GM21529 (cell line): ENCODE measurements around the gene DAB2IP.
"Not testable (repeated sequence)": the region's sequence is repeated elsewhere in the genome, so short reads cannot be mapped to it uniquely, and the experiment has no call there.

Experiments
- ATAC-seq: cut with Tn5 transposase; IDR thresholded peaks from one replicate; pipeline ENCODE4 v1.9.1; 2021; ENCODE audit not compliant: unreplicated experiment

The DAB2IP gene

DNA sequence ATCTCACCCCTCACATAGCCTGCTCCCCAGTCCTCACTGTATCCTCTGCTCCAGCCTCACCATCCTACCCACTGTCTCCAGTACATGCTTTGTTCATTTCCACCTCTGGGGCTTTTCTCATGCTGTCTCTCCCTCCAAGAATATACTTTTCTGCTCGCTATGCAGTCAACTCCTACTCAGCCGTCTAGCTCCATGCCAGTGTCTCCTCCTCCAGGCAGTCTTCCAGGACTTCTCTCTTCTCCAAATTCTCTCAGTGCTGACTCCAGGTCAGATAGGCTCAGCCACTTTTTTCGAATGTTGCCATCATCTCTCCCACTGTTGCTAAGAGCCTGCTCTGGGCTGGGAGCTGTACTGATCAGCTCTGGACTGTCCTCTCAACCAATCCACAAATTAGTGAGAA, 8.0 kb upstream of the DAB2IP start:
- no peak for ATAC-seq

- ATAC-seq = not testable (repeated sequence)
These were observed 7.4 kb upstream of the DAB2IP start for GRCh38 chr9:121644040-121644439.

GRCh38 chr9:121645003-121645402, 6.4 kb upstream of the DAB2IP start:
- ATAC-seq = no peak

GRCh38 chr9:121645853-121646807, 5.3 kb upstream of the DAB2IP start:
- no peak for ATAC-seq

DNA sequence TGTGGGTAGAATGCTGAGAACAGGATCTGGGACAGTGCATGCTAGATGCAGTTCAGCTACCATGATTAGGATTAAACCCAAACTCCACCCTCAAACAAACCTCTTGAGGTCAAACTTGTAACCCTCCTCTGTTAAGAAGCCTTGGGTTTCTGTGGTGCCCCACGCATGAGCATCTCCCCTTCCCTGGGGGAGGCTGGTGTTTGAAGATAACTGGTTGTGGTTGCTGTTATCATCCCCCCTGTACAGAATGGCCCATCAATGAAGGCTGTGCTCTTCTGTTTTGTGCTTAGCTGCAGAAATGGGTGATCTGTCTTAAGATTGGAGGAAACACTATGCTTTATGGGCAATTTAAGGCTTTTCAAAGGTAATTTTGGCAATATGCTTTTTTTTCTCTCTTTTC, 4.4 kb upstream of the DAB2IP start:
- no peak for ATAC-seq

DNA sequence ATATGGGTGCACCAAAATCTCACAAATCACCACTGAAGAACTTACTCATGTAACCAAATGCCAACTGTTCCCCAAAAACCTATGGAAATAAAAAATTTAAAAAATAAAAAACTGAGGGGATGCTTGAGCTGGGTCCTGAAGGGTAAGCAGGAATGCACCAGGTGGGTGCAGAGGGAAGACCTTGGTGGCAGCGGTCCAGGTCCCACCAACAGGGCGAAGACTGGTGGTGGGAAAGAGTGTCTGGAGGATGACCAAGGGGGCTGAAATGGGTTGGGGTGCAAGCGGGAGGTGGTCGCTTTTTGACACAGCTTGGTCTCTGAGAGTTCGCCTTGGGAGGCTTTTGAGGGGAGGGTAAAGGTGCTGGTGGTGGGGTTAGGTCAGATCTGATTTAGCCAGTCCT, 3.3 kb upstream of the DAB2IP start:
- ATAC-seq = no peak

- no peak for ATAC-seq
These were observed 2.6 kb upstream of the DAB2IP start for GRCh38 chr9:121648799-121649198.

GRCh38 chr9:121649476-121650216, 1.8 kb upstream of the DAB2IP start:
- no peak for ATAC-seq

- no peak for ATAC-seq
These were observed 1.0 kb upstream of the DAB2IP start for GRCh38 chr9:121650217-121651007.

DNA sequence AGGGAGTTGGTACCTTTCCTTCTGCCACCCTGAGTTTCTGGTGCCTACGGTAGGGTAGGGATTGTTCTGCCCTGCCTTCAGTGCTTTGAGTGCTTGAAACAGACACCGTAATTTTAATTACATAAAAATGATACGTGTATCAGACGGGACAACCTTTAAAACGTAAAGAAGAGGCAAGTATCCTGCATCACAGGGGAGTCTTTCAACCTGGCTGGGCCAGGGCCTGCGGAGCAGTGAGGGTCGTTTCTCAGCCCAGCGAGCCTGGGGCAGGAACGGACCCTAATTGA, 483 bp upstream of the DAB2IP start:
- no peak for ATAC-seq

GRCh38 chr9:121652021-121652837, 795 bp downstream of the DAB2IP start:
- no peak for ATAC-seq

- no peak for ATAC-seq
These were observed 1.4 kb downstream of the DAB2IP start for GRCh38 chr9:121652838-121653231.

DNA sequence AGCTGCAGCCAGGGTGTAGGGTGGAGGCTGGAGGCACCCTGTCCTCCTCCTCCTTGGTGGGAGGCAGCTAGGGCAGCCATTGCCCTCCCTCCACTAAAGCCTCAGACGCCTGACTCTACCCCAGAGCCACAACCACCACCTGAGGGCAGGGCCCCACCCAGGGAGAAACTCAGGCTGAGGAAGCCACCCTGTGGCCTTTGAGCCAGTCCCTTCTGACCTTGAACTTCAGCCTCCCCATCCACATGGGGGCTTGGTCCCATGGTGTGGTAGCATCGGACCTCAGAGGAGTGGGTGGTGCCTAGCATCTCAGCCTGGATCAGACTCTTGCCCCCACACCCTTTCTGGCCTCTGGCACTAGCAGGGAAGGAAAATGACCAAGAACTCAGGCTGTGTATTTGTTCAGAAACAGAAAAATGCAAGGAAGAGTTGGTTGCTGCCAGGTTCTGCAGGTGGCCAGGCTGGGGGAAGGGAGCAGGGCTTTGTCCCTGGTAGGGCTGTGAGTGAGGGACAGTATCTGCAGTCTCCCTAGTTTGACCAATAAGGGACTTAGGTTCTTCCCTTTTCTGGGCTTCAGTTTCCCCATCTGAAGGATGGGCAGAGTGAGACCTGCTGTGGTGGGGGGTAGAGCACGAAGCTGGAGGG, 3.2 kb downstream of the DAB2IP start:
- no peak for ATAC-seq

DNA sequence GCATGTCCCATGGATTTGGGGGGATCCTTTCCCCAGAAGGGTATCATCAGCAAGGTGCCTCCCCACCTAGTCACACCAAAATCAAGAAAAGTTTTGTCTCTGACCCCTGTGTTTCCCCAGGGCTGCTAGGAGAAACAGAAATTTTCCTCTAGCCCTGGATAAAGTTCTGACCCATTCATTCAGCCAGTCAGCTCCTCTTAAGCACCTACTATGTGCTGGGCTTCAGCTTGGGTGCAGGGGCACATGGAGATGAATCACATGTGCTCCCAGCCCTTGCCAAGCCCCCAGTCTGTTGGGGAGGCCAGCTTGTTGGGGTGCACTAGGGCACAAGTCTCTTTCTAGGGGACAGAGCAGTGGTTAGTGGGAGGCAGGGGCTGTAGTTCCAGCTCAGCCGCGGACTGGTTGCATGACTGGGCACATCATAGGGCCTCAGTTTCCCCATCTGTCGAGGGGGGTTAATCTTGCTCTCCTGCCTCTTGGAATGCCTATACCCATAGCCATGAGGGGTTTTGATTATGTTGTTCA, 3.9 kb downstream of the DAB2IP start:
- no peak for ATAC-seq

DNA sequence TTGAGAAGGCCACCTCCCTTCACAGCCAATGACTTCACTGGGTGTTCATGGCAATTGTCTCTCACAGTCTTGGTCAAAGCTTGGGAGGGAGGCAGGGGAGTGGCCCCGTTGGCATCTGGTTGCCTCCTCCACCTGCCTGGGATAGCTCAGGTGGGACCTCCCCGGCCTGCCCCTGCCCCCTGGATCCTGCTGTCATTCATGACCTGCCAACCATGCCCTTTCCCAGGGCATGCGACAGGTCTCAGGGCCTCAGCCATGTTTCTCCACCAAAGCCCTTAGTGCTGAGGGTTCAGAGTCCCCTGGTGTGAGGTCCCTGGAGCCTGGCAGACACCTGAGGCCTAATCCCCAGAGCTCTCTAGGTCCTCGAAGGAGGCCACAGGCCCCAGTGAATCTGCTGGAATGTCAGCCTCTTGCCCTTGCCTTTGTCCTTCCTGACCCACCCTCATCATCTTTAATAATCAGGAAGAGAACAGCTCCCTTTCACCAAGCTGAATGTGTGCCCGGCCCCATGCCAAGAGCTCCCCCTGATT, 5.6 kb downstream of the DAB2IP start:
- no peak for ATAC-seq

- ATAC-seq = no peak
These were observed 6.7 kb downstream of the DAB2IP start for GRCh38 chr9:121658166-121658565.

GRCh38 chr9:121658591-121658990, 7.2 kb downstream of the DAB2IP start:
- no peak for ATAC-seq

DNA sequence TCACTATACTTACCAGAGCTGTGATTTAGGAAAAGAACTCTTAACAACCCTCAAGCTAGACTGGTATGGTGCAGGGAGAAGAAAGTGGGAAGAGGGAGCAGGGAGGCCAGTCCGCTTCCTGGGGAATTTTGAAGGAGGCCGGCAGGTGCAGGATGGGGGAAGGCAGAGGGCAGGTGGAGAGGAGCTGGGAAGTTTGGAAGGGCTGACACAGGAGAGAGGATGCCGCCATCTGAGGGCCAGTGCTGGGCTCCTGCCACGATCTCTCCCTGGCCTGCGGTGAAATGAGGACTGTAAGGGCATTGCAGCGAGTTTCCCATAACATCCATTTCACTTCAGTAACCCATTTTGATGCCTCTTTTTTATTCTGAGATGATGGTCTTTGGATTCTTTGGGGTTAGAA, 8.9 kb downstream of the DAB2IP start:
- no peak for ATAC-seq

DNA sequence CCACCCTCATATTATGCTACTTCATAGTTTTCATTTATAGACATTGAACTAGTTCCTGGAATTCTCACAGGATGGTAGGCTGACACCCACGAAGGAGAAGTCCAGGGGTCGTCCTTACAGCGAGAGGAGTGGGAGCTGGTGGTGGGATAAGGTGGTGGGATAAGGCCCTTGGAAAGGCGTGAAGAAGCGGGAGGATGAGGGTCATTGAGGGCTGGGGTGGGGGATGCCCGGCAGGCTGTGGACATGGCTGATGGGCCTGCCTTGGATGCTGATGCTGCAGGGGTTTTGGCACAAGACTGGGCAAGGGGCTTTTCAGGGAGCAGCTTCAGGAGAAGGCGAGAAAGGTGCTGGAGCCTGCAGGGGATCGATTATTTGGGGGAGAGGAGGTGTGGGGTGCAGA, 9.4 kb downstream of the DAB2IP start:
- ATAC-seq = no peak

DNA sequence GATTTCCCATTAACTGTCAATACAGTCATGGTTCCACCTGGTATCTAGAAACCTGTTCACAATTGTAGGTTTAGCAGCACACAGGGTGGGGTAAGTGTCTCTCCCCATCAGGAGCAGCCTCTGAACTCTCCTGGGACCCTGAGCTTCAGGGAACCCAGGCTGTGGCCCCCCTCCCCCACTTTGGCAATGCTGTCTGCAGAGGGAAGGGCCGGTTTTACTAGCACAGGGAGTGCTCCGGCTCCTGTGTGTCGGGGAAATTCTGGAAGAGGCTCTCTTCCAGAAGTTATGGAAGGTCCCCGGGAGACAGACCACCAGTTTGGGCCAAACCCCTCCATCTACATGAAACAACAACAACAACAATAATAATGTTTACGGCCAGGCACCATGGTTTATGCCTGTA, 9.9 kb downstream of the DAB2IP start:
- ATAC-seq = no peak
